ENCODE measurements around the gene BAIAP2L2.

The BAIAP2L2 gene

DNA sequence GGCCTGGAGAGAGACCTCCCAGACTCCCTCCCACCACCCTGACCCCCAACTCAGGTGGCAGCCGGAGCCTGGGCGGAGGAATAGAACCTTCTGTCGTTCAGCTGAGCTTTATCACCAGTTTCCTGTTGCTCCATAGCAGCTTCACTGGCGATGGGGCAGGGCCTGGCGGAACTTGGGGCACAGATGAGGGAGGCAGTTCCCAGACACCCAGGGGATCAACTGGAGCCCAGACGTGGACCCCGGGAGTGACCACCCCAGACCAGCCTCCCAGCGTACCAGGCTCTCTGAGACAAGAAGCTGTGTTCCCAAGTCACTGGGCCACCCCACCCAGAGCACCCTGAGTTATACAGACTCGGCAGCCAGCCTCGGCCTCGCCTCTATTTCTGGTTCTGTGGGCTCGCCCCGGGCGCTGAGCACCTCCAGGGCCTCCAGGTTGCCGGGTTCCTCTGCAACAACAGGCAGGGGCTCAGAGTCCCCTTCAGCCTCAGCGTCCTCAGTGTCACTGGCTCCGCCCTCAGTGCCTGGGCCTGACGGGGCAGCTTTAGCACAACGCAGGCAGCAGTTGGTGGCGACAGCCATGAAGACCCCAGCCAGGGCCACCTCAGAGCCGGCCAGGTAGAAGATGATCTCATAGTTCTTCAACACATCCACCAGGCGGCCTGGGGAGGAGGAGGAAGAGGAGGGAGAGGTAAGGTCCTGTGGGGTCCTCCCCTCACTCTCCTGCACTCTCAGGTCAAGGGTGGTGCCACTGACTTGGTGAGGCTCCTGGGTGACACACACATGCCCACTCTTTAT is 32.2 kb downstream of the BAIAP2L2 start:
- DNase-seq (ENCODE audit: low spot score) = no peak
- in situ Hi-C loops (cut with MboI; ENCODE audit: low sequenced_read_pairs, unreplicated experiment) = no loop called here
- TF ChIP-seq CTCF (IDR thresholded peaks at IDR 0.05; ENCODE audit: borderline replicate concordance, control extremely low read depth, extremely low read depth, insufficient read depth, missing control alignments) = no peak

DNA sequence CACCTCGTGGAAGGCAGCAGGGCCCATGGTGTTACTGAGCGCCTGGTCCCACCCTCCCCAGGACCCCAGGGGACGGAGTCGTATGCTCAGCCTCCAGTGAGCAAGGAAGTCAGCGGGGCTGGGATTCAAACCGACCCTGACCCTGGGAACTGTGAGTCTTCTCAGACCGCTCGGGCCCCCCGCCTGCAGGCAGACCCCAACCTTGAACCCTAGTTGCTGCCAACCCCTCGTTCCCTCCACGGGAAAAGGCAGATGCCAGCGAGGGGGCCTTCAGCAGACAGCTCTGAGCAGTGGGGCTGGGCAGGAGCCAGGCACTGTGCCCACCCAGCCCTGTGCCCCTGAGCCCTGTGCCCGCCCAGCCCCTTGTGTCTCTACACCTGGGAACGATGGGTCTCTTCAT is 32.9 kb downstream of the BAIAP2L2 start:
- TF ChIP-seq CTCF (IDR thresholded peaks at IDR 0.05; ENCODE audit: borderline replicate concordance, control extremely low read depth, extremely low read depth, insufficient read depth, missing control alignments) = no peak
- in situ Hi-C loops (cut with MboI; ENCODE audit: low sequenced_read_pairs, unreplicated experiment) = no loop called here
- no peak for DNase-seq (ENCODE audit: low spot score)

- in situ Hi-C loops (cut with MboI; ENCODE audit: low sequenced_read_pairs, unreplicated experiment) = no loop called here
- TF ChIP-seq CTCF (IDR thresholded peaks at IDR 0.05; ENCODE audit: borderline replicate concordance, control extremely low read depth, extremely low read depth, insufficient read depth, missing control alignments) = no peak
- DNase-seq (ENCODE audit: low spot score) = no peak
These were observed 33.4 kb downstream of the BAIAP2L2 start for GRCh38 chr22:38077096-38077495.

- DNase-seq (ENCODE audit: low spot score) = no peak
- in situ Hi-C loops (cut with MboI; ENCODE audit: low sequenced_read_pairs, unreplicated experiment) = no loop called here
- TF ChIP-seq CTCF (IDR thresholded peaks at IDR 0.05; ENCODE audit: borderline replicate concordance, control extremely low read depth, extremely low read depth, insufficient read depth, missing control alignments) = no peak
These were observed 34.5 kb downstream of the BAIAP2L2 start for GRCh38 chr22:38075961-38076360.

DNA sequence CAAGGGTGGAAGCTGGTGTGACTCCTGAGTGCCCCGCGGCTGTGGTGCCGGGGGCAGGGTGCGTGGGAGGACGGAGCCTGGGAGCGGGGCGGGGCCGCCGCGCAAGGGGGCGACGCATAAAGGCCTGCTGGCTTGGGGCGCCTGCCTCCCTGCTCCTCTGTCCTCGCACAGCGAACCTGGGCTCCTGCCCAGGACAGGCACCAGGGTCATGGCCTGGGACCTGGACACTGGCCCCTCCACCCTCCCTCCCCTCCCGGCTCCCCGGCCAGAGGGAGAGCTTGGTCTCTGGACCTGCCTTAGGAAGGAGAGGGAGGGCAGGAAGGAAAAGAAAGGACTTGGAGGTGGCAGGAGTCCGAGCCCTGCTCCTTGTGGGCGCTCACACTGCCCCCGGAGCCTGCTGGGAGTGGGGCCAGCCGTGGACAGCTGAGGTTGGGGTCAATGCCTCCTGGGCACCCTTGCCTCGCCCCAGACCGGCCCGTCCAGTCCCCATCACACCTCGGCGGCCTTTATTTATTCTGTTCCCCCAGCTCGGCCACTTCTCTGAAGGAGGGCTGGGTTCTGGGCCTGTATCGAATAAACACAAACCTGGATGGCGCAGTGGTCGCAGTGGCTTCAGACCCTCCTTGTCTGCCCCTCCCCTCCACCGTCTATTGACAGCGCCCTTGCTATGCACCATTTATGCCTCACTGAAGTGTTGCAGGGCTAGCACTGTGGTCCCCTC is 35.2 kb downstream of the BAIAP2L2 start:
- in situ Hi-C loops (cut with MboI; ENCODE audit: low sequenced_read_pairs, unreplicated experiment) = no loop called here
- no peak for TF ChIP-seq CTCF (IDR thresholded peaks at IDR 0.05; ENCODE audit: borderline replicate concordance, control extremely low read depth, extremely low read depth, insufficient read depth, missing control alignments)
- no peak for DNase-seq (ENCODE audit: low spot score)

DNA sequence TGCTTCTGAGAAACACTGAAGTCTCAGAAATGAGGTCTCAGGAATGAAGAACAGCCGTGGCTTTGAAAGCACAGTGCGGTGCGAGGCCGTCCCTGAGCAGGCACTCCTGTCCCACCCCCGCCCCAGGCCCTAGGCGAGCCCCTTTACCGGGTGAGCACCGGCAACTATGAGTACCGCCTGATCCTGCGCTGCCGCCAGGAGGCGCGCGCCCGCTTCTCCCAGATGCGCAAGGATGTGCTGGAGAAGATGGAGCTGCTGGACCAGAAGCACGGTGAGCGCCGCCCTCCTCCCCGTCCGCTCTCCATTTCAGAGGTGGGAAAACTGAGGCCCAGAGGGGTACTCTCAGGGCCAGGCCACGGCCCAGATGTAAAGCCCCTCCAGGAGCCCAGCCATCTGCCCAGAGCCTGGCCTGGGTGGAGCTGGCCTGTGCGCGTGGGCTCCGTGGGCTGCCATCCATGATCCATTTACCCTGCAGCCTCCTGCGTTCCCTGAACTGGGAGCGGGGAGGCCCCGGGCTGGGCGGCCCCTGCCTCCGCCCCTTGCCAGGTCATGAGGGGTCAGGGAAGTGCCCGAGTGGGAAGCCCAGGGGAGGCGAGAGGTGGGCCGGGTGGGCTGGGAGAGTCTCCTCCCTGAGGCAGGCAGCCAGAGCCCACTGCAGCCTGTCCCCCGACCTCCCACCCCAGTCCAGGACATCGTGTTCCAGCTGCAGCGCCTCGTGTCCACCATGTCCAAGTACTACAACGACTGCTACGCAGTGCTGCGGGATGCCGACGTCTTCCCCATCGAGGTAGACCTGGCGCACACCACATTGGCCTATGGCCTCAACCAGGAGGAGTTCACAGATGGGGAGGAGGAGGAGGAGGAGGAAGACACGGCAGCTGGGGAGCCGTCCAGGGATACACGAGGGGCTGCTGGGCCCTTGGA is 36.0 kb downstream of the BAIAP2L2 start:
- DNase-seq (ENCODE audit: low spot score) = no peak
- in situ Hi-C loops (cut with MboI; ENCODE audit: low sequenced_read_pairs, unreplicated experiment) = no loop called here
- TF ChIP-seq CTCF (IDR thresholded peaks at IDR 0.05; ENCODE audit: borderline replicate concordance, control extremely low read depth, extremely low read depth, insufficient read depth, missing control alignments) = no peak

All from GM13976 (cell line).